Measurements from ENCODE around the gene DUS3L. TPM values are rescaled to one million over a fixed set of nuclear protein-coding genes. Genes with fewer than 3 reads are reported as not detected.
"Not testable (repeated sequence)": the region's sequence is repeated elsewhere in the genome, so short reads cannot be mapped to it uniquely, and the experiment has no call there.

Gene DUS3L
- total RNA-seq, 1 donor from 2014 or later = 13.9 TPM

DNA sequence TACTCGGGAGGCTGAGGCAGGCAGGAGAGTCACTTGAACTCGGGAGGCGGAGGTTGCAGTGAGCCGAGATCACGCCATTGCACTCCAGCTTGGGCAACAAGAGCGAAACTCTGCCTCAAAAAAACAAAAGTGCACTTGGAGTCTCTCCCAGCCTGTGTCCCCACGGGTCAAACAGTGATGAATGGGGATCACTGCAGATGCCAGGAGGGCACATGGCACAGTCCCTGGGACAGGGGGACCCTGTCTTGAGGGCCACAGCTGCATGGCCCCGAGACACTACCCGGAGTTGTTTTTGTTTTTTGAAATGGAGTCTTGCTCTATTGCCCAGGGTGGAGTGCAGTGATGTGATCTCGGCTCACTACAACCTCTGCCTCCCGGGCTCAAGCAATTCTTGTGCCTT lies 10.0 kb downstream of the DUS3L start:
- FAIRE-seq = not testable (repeated sequence)

DNA sequence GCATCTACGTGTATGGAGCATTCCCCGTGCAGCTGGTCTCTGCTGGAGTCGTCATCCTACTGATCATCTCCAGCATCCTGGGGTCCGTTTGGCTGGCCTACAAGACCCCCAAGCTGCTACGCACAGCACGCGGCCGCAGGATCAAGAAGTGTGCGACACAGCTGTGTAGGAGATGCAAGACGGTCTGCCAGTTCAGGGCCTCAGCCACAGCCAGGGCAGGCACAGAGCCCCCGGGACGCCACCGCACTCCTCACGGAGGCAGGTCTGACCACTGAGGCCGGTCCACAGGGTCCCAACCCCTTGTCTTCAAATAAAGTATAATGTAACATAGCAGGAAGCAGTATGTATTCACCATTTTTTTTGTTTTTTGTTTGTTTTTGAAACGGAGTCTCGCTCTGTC lies 12.6 kb downstream of the DUS3L start:
- DNase-seq (ENCODE audit: low spot score in 2 of 2) = no peak
- FAIRE-seq = no peak

More for the DNA sequence above, 10.0 kb downstream of the DUS3L start:
- not testable (repeated sequence) for DNase-seq (ENCODE audit: low spot score in 2 of 2)

DNA sequence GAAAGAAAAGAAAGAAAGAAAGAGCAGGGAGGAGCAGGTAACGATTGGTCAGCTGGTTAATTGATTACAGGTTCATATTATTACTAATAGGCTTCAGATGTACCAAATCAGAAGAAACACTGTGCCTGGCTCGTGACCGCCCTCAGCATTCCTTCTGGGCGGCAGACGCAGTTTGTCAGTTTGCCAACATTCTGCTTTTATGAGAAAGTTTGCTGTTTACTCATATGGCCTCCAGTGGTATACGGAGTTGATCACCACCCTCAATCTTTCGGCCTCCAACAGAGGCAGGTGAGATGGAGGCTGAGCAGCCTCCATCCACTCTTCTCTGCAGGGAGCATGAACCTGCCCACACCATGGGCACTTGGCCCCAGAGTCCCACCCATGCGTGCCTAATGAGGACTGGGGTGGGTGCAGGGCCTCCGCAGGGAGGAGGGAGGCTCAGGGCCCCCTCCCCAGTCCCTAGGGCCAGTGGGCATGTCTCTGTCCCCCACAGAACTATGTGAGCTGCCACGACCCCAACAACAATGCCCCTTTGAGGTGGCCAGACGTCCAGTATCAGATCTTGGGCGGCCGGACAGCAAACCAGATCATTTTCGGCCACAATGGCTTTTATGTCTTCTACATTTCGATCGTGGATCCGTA lies 15.2 kb downstream of the DUS3L start:
- DNase-seq (ENCODE audit: low spot score in 2 of 2) (no peak), FAIRE-seq (no peak)

- DNase-seq (ENCODE audit: low spot score in 2 of 2) (no peak), FAIRE-seq (no peak)
These were observed 16.0 kb downstream of the DUS3L start for GRCh38 chr19:5774921-5775320.

GRCh38 chr19:5773276-5773675 lies 17.7 kb downstream of the DUS3L start:
- DNase-seq (ENCODE audit: low spot score in 2 of 2) = no peak
- FAIRE-seq = no peak

- FAIRE-seq = no peak
These were observed 18.5 kb downstream of the DUS3L start for GRCh38 chr19:5772416-5772815.

GRCh38 chr19:5767949-5768348 lies 23.0 kb downstream of the DUS3L start:
- DNase-seq (ENCODE audit: low spot score in 2 of 2) (no peak), FAIRE-seq (no peak)

More at GRCh38 chr19:5772416-5772815, 18.5 kb downstream of the DUS3L start:
- DNase-seq (ENCODE audit: low spot score in 2 of 2) = no peak

GRCh38 chr19:5765220-5765619 lies 25.7 kb downstream of the DUS3L start:
- DNase-seq (ENCODE audit: low spot score in 2 of 2) (no peak), FAIRE-seq (no peak)

DNA sequence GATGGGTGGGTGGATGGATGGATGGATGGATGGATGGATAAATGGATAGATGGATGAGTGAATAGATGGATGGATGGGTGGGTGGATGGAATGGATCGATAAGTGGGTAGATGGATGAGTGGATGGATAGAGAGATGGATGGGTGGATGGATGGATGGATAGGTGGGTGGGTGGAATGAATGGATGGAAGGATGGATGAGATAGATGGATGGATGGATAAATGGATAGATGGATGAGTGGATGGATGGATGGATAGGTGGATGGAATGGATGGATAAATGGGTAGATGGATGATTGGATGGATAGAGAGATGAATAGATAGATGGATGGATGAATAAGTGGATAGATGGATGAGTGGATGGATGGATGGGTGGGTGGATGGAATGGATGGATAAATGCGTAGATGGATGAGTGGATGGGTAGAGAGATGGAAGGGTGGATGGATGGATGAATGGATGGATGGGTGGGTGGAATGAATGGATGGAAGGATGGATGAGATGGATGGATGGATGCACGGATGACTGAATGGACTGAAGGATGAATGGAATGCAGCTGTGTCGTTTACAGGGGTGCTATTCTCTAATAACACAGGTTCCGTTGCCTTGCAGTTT lies 28.2 kb downstream of the DUS3L start:
- no peak for DNase-seq (ENCODE audit: low spot score in 2 of 2)

GRCh38 chr19:5753743-5754142 lies 37.2 kb downstream of the DUS3L start:
- DNase-seq (ENCODE audit: low spot score in 2 of 2) (no peak), FAIRE-seq (no peak)

More for the DNA sequence above, 28.2 kb downstream of the DUS3L start:
- no peak for FAIRE-seq

DNA sequence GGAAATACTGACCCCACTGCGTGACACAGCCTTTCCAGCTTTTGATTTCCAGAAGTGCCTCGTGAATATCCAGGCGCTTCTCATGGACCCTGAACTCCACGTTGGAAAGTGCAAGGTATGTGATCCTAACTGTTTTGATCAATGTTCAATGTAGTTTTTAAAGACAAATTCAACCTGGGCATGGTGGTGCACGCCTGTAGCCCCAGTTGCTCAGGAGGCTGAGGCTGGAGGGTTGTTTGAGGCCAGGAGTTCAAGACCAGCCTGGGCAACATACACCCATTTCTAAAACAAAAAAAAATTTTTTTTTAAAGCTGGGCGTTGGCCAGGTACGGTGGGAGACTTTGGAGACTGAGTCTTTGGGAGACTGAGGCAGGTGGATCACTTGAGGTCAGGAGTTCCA lies 39.3 kb downstream of the DUS3L start:
- FAIRE-seq (no peak), DNase-seq (ENCODE audit: low spot score in 2 of 2) (no peak)

- no peak for FAIRE-seq
- no peak for DNase-seq (ENCODE audit: low spot score in 2 of 2)
These were observed 41.5 kb downstream of the DUS3L start for GRCh38 chr19:5749505-5749904.

- DNase-seq (ENCODE audit: low spot score in 2 of 2); FAIRE-seq: not testable (repeated sequence)
These were observed 42.0 kb downstream of the DUS3L start for GRCh38 chr19:5748920-5749319.

- FAIRE-seq = not testable (repeated sequence)
These were observed 46.0 kb downstream of the DUS3L start for GRCh38 chr19:5744999-5745398.

GRCh38 chr19:5743630-5744029 lies 47.3 kb downstream of the DUS3L start:
- DNase-seq (ENCODE audit: low spot score in 2 of 2) (no peak), FAIRE-seq (no peak)

More at GRCh38 chr19:5744999-5745398, 46.0 kb downstream of the DUS3L start:
- not testable (repeated sequence) for DNase-seq (ENCODE audit: low spot score in 2 of 2)

- DNase-seq (ENCODE audit: low spot score in 2 of 2) (no peak), FAIRE-seq (no peak)
These were observed 48.9 kb downstream of the DUS3L start for GRCh38 chr19:5742051-5742450.

DNA sequence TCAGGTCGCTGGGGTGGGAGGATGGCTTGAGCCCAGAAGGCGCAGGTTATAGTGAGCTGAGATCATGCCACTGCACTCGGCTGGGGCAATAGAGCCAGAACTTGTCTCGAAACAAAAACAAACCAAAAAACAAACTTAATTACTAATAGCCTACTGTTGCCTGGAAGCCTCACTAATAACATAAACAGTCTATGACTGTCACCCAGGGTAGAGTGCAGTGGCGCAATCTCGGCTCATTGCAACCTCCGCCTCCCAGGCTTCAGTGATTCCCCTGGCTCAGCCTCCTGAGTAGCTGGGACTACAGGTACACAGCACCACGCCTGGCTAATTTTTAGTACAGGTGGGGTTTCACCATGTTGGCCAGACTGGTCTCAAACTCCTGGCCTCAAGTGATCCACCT lies 52.5 kb downstream of the DUS3L start:
- no peak for DNase-seq (ENCODE audit: low spot score in 2 of 2)

More for the DNA sequence above, 52.5 kb downstream of the DUS3L start:
- no peak for FAIRE-seq

Other genes starting within 250 kb of the DUS3L start
- gene TINCR, start 223.2 kb downstream of the DUS3L start, total RNA-seq = 0.41 TPM
- gene SAFB2, start 168.4 kb downstream of the DUS3L start, total RNA-seq = 37.9 TPM
- 86.4 TPM for gene SAFB, start 168.1 kb downstream of the DUS3L start, total RNA-seq
- gene MICOS13, start 110.6 kb downstream of the DUS3L start, total RNA-seq = 15.1 TPM
- 27.3 TPM for gene HSD11B1L, start 110.1 kb downstream of the DUS3L start, total RNA-seq
- gene RPL36, start 100.9 kb downstream of the DUS3L start, total RNA-seq = 262 TPM
- gene LONP1, start 71.0 kb downstream of the DUS3L start, total RNA-seq = 39.9 TPM
- gene CATSPERD, start 70.5 kb downstream of the DUS3L start, total RNA-seq = 0.41 TPM
- 0.41 TPM for gene PRR22, start 6.4 kb downstream of the DUS3L start, total RNA-seq
- gene NRTN, start 13.9 kb upstream of the DUS3L start, total RNA-seq = not detected
- gene FUT6, start 48.5 kb upstream of the DUS3L start, total RNA-seq = not detected
- gene FUT3, start 60.3 kb upstream of the DUS3L start, total RNA-seq = not detected
- not detected for gene FUT5, start 79.4 kb upstream of the DUS3L start, total RNA-seq
- gene NDUFA11, start 112.6 kb upstream of the DUS3L start, total RNA-seq = 97.8 TPM
- gene VMAC, start 113.7 kb upstream of the DUS3L start, total RNA-seq = 3.7 TPM
- gene CAPS, start 123.1 kb upstream of the DUS3L start, total RNA-seq = 2.4 TPM
- 41.6 TPM for gene RANBP3, start 187.0 kb upstream of the DUS3L start, total RNA-seq

All from frontal cortex (tissue), 4 donors.